ENCODE results near the gene NEGR1. TPM values are rescaled to one million over a fixed set of nuclear protein-coding genes. Genes with fewer than 3 reads are reported as not detected.

The NEGR1 gene
- total RNA-seq, 4 donors from 2014 or later, result 4.1 to 12.4 (median 10.2) TPM

- no peak overlapping the region for H3K27ac ChIP-seq
- 91 to 95% methylated on average over 1 of the region's 1 CpG for WGBS, 2 donors
- no peaks in the 10 kb centered on the region for H3K36me3 ChIP-seq
- no peak for TF ChIP-seq POLR2A (IDR thresholded peaks at IDR 0.05)
- TF ChIP-seq, protein P1, sequence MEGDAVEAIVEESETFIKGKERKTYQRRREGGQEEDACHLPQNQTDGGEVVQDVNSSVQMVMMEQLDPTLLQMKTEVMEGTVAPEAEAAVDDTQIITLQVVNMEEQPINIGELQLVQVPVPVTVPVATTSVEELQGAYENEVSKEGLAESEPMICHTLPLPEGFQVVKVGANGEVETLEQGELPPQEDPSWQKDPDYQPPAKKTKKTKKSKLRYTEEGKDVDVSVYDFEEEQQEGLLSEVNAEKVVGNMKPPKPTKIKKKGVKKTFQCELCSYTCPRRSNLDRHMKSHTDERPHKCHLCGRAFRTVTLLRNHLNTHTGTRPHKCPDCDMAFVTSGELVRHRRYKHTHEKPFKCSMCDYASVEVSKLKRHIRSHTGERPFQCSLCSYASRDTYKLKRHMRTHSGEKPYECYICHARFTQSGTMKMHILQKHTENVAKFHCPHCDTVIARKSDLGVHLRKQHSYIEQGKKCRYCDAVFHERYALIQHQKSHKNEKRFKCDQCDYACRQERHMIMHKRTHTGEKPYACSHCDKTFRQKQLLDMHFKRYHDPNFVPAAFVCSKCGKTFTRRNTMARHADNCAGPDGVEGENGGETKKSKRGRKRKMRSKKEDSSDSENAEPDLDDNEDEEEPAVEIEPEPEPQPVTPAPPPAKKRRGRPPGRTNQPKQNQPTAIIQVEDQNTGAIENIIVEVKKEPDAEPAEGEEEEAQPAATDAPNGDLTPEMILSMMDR (IDR thresholded peaks at IDR 0.05), result no peak
- DNase-seq, result no peak
- H3K4me1 ChIP-seq, result no peaks in the 10 kb centered on the region
- H3K4me3 ChIP-seq (replicated peaks in 1 of 3), result no peak overlapping the region
- H3K9me3 ChIP-seq, result no peaks in the 10 kb centered on the region
- intact Hi-C loops (cut with DNase I), result no loop called here
- H3K27me3 ChIP-seq, result no peaks in the 10 kb centered on the region
Measured at GRCh38 chr1:71980556-71980955, 301.8 kb downstream of the NEGR1 start.

DNA sequence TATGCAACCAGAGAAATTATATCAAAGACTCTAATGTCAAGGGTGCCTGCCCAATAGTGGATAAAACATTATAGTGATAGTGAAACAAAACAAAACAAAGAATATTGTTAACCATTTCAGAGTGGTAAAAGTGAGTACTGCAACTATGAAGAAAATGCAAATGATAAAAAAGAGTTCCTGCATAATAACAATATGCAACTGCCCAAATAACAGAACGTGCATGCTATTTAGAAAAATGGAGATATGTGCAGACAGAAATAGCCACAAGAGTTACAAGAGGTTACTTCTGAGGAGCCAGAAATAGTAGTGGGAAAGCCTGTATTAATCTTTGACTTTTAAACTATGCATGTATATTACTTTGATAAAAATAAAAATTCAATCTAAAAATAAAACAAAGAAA is 302.5 kb downstream of the NEGR1 start:
- Histone ChIP-seq H3K27ac (no peak overlapping the region), H3K4me3 (replicated peaks in 1 of 3) (no peak overlapping the region), H3K36me3 (no peaks in the 10 kb centered on the region), H3K27me3 (no peaks in the 10 kb centered on the region), H3K9me3 (no peaks in the 10 kb centered on the region), H3K4me1 (no peaks in the 10 kb centered on the region)
- intact Hi-C loops (cut with DNase I), result no loop called here
- TF ChIP-seq, protein P1 (IDR thresholded peaks at IDR 0.05), result no peak
- TF ChIP-seq POLR2A (IDR thresholded peaks at IDR 0.05), result no peak
- WGBS, 2 donors, result 68 to 73% methylated on average over 1 of the region's 1 CpG
- no peak for DNase-seq

DNA sequence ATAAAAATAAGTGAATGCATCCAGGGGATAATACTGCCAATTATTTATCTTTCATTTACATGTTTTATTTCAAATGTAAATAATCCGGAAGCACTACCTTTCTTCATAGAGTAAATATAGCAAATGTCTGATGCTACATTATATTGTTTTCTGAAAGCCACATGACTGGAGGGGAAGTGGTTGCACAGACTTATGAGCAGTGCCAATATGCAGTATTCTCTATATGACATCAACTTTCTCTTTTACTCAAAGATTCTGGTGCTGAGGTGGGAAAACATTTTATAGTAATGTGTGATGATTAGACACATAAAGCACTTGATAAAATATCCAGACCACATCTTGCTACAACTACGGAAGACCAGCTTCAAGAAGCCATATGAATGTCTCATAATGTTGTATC is 314.7 kb downstream of the NEGR1 start:
- H3K27ac ChIP-seq, result no peak overlapping the region
- no peak overlapping the region for H3K4me3 ChIP-seq (replicated peaks in 1 of 3)
- no peaks in the 10 kb centered on the region for H3K9me3 ChIP-seq
- TF ChIP-seq, protein P1 (IDR thresholded peaks at IDR 0.05), result no peak
- TF ChIP-seq POLR2A (IDR thresholded peaks at IDR 0.05), result no peak
- intact Hi-C loops (cut with DNase I), result no loop called here
- no peaks in the 10 kb centered on the region for H3K36me3 ChIP-seq
- no peaks in the 10 kb centered on the region for H3K27me3 ChIP-seq
- no peak for DNase-seq
- no peaks in the 10 kb centered on the region for H3K4me1 ChIP-seq
- 90 to 91% methylated on average over 2 of the region's 2 CpGs for WGBS, 2 donors

DNA sequence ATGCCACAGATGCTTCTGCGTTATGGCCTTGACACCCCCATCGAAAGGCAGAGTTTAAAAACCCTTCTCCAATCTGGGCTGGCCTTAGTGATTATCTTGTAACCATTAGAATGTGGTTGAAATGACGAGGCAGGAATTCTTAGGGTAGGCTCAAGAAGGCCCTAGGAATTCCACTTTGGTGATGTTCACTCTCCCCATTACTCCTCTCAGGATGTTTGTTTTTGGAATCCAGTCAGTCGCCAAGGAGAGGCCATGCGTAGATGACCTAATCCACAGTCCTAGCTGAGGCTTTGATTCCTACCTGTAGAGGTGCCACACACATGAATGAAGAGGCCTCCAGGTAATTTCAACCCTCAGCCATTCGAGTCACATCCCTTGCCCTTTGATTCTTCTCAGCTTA is 318.2 kb downstream of the NEGR1 start:
- H3K4me1 ChIP-seq, result no peaks in the 10 kb centered on the region
- H3K27me3 ChIP-seq, result no peaks in the 10 kb centered on the region
- H3K4me3 ChIP-seq (replicated peaks in 1 of 3), result no peak overlapping the region
- intact Hi-C loops (cut with DNase I), result no loop called here
- DNase-seq, result no peak
- no peaks in the 10 kb centered on the region for H3K9me3 ChIP-seq
- no peak for TF ChIP-seq POLR2A (IDR thresholded peaks at IDR 0.05)
- TF ChIP-seq, protein P1 (IDR thresholded peaks at IDR 0.05), result no peak
- H3K36me3 ChIP-seq, result no peaks in the 10 kb centered on the region
- H3K27ac ChIP-seq, result no peak overlapping the region
- 75 to 86% methylated on average over 6 of the region's 6 CpGs for WGBS, 2 donors

DNA sequence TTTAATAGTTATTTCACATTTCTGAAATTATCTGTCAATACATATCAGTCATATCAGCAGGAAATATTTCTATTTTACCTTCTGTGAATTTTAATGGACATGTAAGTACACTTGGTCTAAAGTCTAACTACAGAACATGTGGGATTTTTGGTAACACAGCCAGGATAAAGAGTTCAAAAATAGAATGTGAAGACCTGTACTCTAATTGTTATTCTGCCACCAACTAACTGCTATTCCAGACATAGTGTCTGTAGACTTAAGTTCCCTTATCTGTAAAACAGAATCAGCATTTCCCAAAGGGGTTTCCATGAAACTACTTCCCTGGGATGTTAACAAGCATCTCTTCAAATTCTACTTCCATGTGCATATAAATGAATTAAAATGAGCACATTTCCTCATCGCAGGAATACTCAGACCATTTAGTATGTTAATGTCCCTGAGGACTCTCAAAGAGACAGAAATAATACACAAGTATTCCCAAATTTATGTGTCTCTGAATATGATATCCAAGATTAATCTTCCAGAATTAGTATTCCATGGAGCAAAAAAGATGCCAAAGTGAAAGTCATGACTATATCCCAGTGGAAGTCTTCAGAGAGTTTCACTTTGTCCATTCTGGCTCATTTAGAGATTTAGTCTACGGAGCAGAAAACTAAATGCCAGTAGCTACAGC is 325.6 kb downstream of the NEGR1 start:
- DNase-seq, result no peak
- Histone ChIP-seq H3K9me3 (no peaks in the 10 kb centered on the region), H3K4me3 (replicated peaks in 1 of 3) (no peak overlapping the region), H3K27ac (no peak overlapping the region), H3K27me3 (no peaks in the 10 kb centered on the region), H3K4me1 (no peaks in the 10 kb centered on the region), H3K36me3 (no peaks in the 10 kb centered on the region)
- TF ChIP-seq, protein P1 (IDR thresholded peaks at IDR 0.05), result no peak
- WGBS, 2 donors, result 66 to 79% methylated on average over 2 of the region's 2 CpGs
- intact Hi-C loops (cut with DNase I), result no loop called here

Data from thyroid gland (tissue), 4 donors.